ENCODE results near the gene YKT6.
A peak's percentile ranks its signal among the peaks of the same experiment; 100 is the strongest.

The YKT6 gene

DNA sequence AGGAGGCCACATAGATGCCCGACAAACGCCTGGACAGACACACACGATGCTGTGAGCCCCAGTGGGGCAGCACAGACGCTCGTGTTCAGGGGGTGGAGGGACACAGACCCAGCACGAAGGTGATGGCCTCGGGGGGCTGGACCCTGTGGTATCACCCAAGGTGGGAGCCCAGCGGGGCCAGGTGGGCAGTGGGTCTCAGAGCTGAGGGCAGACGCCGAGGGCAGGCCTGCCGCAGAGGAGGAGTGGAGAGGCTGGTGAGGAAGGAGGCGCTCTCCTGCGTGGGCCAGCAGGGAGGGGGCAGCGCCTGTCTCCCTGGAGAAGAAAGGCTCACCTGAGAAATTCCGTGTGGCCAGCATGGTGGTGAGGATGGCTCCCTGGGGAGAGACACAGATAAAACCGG, 39.6 kb downstream of the YKT6 start:
- peaks cover 4 to 14% (median 10%) of the 10 kb centered on the region in 5 donors for H3K27me3 ChIP-seq (ENCODE audit: control insufficient read depth in 5 of 5, insufficient read depth in 4 of 5, low read length in 5 of 5)
- no peak overlapping the region for H3K9ac ChIP-seq (ENCODE audit: low read length in 5 of 5)

DNA sequence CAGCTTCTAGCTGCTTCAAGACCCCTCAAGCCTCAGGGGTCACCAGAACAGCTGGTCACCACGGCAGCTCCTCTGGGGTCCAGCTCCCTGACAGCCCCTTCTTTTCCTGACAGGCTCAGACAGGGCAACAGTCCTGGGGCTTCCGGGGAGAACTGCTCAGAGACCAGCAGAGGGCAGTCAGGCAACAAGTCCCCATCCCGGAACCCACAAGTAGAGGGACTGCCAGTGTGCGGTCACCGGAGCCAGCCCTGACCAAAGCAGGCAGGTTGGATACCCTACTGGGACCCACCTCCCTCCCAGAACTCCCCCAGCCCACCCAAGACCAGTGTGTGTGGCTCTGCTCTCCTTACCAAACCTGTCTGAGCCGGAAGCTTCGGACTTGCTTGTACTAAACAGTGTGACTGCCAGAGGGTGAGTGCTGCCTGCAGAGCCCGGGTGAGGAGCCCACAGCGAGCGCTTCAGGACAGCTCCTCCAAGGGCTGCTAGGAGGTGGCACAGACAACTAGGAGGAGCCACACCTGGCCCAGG, 40.3 kb downstream of the YKT6 start:
- H3K9ac ChIP-seq (ENCODE audit: low read length in 5 of 5), result peak overlapping the region in 1 of 5 donors; percentile 53
- H3K27ac ChIP-seq (ENCODE audit: low read depth, low read length), result no peak overlapping the region
- no peaks in the 10 kb centered on the region for H3K9me3 ChIP-seq (ENCODE audit: control insufficient read depth in 5 of 5, low read length in 5 of 5)
- H3K36me3 ChIP-seq (ENCODE audit: control insufficient read depth in 5 of 5, insufficient read depth in 5 of 5, low read length in 5 of 5), result no peaks in the 10 kb centered on the region
- H3K4me3 ChIP-seq (ENCODE audit: low read depth in 1 of 5, low read length in 5 of 5), result peak overlapping the region in 4 of 5 donors; percentile 22 to 63 (median 36)
- peaks cover 0 to 6% (median 6%) of the 10 kb centered on the region in 5 donors for H3K4me1 ChIP-seq (ENCODE audit: control insufficient read depth in 5 of 5, insufficient read depth in 5 of 5, low read length in 5 of 5)
- H3K27me3 ChIP-seq (ENCODE audit: control insufficient read depth in 5 of 5, insufficient read depth in 4 of 5, low read length in 5 of 5), result peaks cover 4 to 14% (median 10%) of the 10 kb centered on the region in 5 donors

More for the DNA sequence above, 39.6 kb downstream of the YKT6 start:
- H3K27ac ChIP-seq (ENCODE audit: low read depth, low read length), result no peak overlapping the region
- H3K4me1 ChIP-seq (ENCODE audit: control insufficient read depth in 5 of 5, insufficient read depth in 5 of 5, low read length in 5 of 5), result peaks cover 0 to 6% (median 6%) of the 10 kb centered on the region in 5 donors
- H3K9me3 ChIP-seq (ENCODE audit: control insufficient read depth in 5 of 5, low read length in 5 of 5), result no peaks in the 10 kb centered on the region
- H3K4me3 ChIP-seq (ENCODE audit: low read depth in 1 of 5, low read length in 5 of 5), result no peak overlapping the region
- no peaks in the 10 kb centered on the region for H3K36me3 ChIP-seq (ENCODE audit: control insufficient read depth in 5 of 5, insufficient read depth in 5 of 5, low read length in 5 of 5)

DNA sequence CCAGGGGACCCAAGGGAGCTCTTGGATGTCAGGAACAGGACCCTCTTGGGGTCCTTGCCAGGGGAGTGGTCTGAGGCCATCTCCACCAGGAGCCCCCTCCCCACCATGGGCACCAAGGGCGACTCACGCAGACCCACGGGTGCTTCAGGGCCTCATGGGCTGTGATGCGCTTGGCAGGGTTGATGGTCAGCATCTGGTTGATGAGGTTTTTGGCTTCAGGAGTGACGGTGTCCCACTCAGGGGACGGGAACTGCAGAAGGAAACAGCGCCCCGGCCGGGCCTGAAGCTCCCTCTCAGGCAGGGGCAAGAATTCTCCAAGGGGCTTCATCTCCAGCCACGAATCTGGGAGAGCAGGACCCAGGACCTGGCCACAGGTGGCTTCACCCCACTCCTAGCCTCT, 41.3 kb downstream of the YKT6 start:
- Histone ChIP-seq H3K27me3 (ENCODE audit: control insufficient read depth in 5 of 5, insufficient read depth in 4 of 5, low read length in 5 of 5) (peaks cover 4 to 14% (median 9%) of the 10 kb centered on the region in 5 donors), H3K9me3 (ENCODE audit: control insufficient read depth in 5 of 5, low read length in 5 of 5) (no peaks in the 10 kb centered on the region), H3K27ac (ENCODE audit: low read depth, low read length) (no peak overlapping the region), H3K4me3 (ENCODE audit: low read depth in 1 of 5, low read length in 5 of 5) (no peak overlapping the region), H3K36me3 (ENCODE audit: control insufficient read depth in 5 of 5, insufficient read depth in 5 of 5, low read length in 5 of 5) (no peaks in the 10 kb centered on the region), H3K4me1 (ENCODE audit: control insufficient read depth in 5 of 5, insufficient read depth in 5 of 5, low read length in 5 of 5) (peaks cover 0 to 6% (median 6%) of the 10 kb centered on the region in 5 donors), H3K9ac (ENCODE audit: low read length in 5 of 5) (no peak overlapping the region)

DNA sequence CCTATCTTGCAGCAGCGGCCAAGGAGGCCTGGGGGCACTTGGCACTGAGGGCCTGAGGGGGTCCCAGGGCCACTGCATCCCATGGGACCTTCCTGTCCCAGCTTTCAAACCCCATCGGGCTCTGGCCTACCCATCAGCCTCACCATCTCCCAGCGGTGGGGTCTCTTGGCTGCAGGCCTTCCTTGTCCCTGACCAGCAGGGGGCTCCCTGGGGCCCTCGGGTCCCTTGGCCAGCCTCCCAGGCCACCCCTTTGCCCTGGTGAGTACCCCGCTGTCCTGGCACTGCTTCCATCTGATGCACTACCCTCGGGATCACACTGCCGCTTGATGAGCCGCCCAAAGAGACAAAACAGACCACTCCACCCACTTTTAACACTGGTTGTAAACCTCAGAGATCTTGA, 43.5 kb downstream of the YKT6 start:
- H3K9ac ChIP-seq (ENCODE audit: low read length in 5 of 5), result no peak overlapping the region
- H3K4me3 ChIP-seq (ENCODE audit: low read depth in 1 of 5, low read length in 5 of 5), result no peak overlapping the region
- peaks cover 2 to 9% (median 4%) of the 10 kb centered on the region in 5 donors for H3K27me3 ChIP-seq (ENCODE audit: control insufficient read depth in 5 of 5, insufficient read depth in 4 of 5, low read length in 5 of 5)
- no peaks in the 10 kb centered on the region for H3K36me3 ChIP-seq (ENCODE audit: control insufficient read depth in 5 of 5, insufficient read depth in 5 of 5, low read length in 5 of 5)
- no peaks in the 10 kb centered on the region for H3K9me3 ChIP-seq (ENCODE audit: control insufficient read depth in 5 of 5, low read length in 5 of 5)
- no peak overlapping the region for H3K27ac ChIP-seq (ENCODE audit: low read depth, low read length)
- peaks cover 0 to 6% (median 6%) of the 10 kb centered on the region in 5 donors for H3K4me1 ChIP-seq (ENCODE audit: control insufficient read depth in 5 of 5, insufficient read depth in 5 of 5, low read length in 5 of 5)

DNA sequence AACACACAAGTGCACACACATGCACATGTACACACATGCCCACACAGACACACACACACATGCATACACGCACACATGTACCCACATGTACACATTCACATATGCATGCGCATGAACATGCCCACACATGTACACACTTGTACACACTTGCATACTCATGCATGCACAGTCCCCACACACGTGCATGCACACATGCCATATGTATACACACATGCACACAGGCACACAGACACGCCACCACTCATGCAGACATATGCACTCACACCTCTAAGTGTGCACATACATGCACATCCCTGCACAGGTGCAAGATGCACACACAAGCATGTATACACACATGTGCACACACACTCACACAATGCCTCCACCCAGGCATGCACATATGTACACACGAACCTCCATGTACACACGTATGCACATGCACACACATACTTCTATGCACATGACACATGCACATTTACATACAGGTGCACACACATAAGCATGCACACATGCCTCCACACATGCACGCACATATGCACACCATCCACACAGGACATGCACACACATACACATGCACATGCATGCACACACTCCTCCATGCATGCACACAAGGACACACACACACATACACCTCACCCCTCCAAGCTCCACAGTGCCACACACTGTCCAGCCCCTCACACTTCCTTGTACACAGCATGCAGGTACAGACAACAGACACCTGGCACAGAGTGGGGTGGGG, 45.8 kb downstream of the YKT6 start:
- H3K27me3 ChIP-seq (ENCODE audit: control insufficient read depth in 5 of 5, insufficient read depth in 4 of 5, low read length in 5 of 5), result peaks cover 0 to 8% (median 0%) of the 10 kb centered on the region in 5 donors
- no peak overlapping the region for H3K27ac ChIP-seq (ENCODE audit: low read depth, low read length)
- no peaks in the 10 kb centered on the region for H3K9me3 ChIP-seq (ENCODE audit: control insufficient read depth in 5 of 5, low read length in 5 of 5)
- H3K4me3 ChIP-seq (ENCODE audit: low read depth in 1 of 5, low read length in 5 of 5), result no peak overlapping the region
- no peak overlapping the region for H3K9ac ChIP-seq (ENCODE audit: low read length in 5 of 5)
- H3K36me3 ChIP-seq (ENCODE audit: control insufficient read depth in 5 of 5, insufficient read depth in 5 of 5, low read length in 5 of 5), result no peaks in the 10 kb centered on the region
- H3K4me1 ChIP-seq (ENCODE audit: control insufficient read depth in 5 of 5, insufficient read depth in 5 of 5, low read length in 5 of 5), result no peaks in the 10 kb centered on the region

DNA sequence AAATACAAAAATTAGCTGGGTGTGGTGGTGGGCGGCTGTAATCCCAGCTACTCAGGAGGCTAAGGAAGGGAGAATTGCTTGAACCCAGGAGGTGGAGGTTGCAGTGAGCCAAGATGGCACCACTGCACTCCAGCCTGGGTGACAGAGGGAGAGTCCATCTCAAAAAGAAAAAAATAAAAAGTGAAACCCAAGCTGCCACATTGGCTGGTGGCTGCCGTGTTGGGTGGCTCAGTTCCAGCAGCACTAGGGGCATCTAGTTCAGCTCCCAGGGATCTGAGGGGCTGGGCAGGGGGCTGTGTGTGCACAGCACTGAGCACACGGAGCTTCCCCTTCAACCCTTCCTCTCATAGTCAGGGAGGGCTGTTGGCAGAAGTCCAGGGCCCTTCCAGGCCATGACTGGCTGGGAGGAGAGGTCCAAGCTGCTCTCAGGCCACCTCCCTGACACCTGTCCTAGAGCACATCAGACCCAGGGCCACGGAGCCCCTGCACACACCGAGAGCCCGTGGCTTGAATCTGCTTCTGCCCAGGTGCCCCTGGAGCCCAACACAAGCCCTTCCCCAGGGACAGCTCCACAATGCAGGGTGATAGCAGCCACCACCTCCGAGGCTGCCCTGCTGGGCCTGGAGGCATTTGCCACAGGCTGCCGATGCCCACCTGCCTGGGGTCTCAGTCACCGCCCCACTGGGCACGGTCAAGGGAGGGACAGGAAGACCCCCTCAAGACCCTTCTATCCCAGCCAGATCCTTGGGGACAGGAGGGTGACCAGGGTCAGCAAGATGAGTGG, 47.3 kb downstream of the YKT6 start:
- Histone ChIP-seq H3K36me3 (ENCODE audit: control insufficient read depth in 5 of 5, insufficient read depth in 5 of 5, low read length in 5 of 5) (no peaks in the 10 kb centered on the region), H3K27ac (ENCODE audit: low read depth, low read length) (no peak overlapping the region), H3K9me3 (ENCODE audit: control insufficient read depth in 5 of 5, low read length in 5 of 5) (no peaks in the 10 kb centered on the region), H3K9ac (ENCODE audit: low read length in 5 of 5) (no peak overlapping the region), H3K4me3 (ENCODE audit: low read depth in 1 of 5, low read length in 5 of 5) (no peak overlapping the region), H3K27me3 (ENCODE audit: control insufficient read depth in 5 of 5, insufficient read depth in 4 of 5, low read length in 5 of 5) (peaks cover 0 to 3% (median 0%) of the 10 kb centered on the region in 5 donors), H3K4me1 (ENCODE audit: control insufficient read depth in 5 of 5, insufficient read depth in 5 of 5, low read length in 5 of 5) (no peaks in the 10 kb centered on the region)

DNA sequence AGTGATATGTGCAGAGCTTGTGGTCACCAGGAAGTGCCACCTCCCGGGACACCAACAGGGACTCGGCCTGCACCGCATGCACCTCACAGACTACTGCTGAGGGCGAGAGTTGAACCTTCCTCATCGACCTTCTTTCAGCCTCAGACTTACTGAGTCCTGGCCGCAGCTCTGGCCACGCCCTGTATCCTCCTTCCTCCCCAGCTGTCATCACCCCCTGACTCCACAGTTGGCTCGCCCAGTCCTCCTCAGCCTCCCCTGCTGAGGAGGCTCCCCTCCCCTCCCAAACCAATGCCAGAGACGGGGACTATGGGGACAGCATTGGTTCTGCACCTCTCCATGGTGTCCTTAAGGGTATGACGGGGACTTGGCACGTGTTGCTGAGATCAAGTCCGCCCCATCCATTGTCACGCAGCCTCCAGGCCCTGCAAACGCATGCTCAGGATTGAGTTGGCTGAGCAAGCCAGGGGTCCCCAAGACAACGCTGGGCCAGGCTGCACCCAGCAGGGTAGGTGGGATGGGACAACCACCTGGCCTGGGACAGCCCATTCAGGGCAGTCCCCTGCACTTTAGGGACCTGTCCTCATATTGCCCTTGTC, 49.0 kb downstream of the YKT6 start:
- H3K9me3 ChIP-seq (ENCODE audit: control insufficient read depth in 5 of 5, low read length in 5 of 5), result no peaks in the 10 kb centered on the region
- no peak overlapping the region for H3K9ac ChIP-seq (ENCODE audit: low read length in 5 of 5)
- H3K27me3 ChIP-seq (ENCODE audit: control insufficient read depth in 5 of 5, insufficient read depth in 4 of 5, low read length in 5 of 5), result peaks cover 0 to under 1% (median 0%) of the 10 kb centered on the region in 5 donors
- H3K27ac ChIP-seq (ENCODE audit: low read depth, low read length), result no peak overlapping the region
- H3K4me1 ChIP-seq (ENCODE audit: control insufficient read depth in 5 of 5, insufficient read depth in 5 of 5, low read length in 5 of 5), result no peaks in the 10 kb centered on the region
- H3K36me3 ChIP-seq (ENCODE audit: control insufficient read depth in 5 of 5, insufficient read depth in 5 of 5, low read length in 5 of 5), result no peaks in the 10 kb centered on the region
- H3K4me3 ChIP-seq (ENCODE audit: low read depth in 1 of 5, low read length in 5 of 5), result no peak overlapping the region

DNA sequence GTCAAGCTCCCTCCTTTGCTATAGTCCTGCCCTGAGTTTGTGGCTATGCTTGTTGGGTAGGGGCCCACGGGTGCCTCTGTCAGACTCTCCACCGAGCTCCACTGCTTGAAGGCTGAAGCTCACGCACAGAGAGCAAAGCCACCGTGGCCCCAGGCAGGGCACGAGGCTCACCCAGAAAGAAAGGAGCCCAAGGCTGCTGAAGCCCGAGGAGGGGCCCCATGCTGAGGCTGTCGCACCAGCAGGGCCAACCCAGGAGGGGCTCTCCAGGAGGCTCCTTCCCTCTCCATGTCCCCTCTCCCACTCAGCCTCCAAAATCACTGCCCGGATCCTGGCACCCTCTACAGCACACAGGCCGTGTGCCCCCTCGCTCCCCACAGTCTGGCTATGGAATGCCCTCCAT, 50.5 kb downstream of the YKT6 start:
- Histone ChIP-seq H3K4me1 (ENCODE audit: control insufficient read depth in 5 of 5, insufficient read depth in 5 of 5, low read length in 5 of 5) (no peaks in the 10 kb centered on the region), H3K27ac (ENCODE audit: low read depth, low read length) (no peak overlapping the region), H3K4me3 (ENCODE audit: low read depth in 1 of 5, low read length in 5 of 5) (no peak overlapping the region), H3K27me3 (ENCODE audit: control insufficient read depth in 5 of 5, insufficient read depth in 4 of 5, low read length in 5 of 5) (no peaks in the 10 kb centered on the region), H3K36me3 (ENCODE audit: control insufficient read depth in 5 of 5, insufficient read depth in 5 of 5, low read length in 5 of 5) (no peaks in the 10 kb centered on the region), H3K9me3 (ENCODE audit: control insufficient read depth in 5 of 5, low read length in 5 of 5) (no peaks in the 10 kb centered on the region), H3K9ac (ENCODE audit: low read length in 5 of 5) (no peak overlapping the region)

DNA sequence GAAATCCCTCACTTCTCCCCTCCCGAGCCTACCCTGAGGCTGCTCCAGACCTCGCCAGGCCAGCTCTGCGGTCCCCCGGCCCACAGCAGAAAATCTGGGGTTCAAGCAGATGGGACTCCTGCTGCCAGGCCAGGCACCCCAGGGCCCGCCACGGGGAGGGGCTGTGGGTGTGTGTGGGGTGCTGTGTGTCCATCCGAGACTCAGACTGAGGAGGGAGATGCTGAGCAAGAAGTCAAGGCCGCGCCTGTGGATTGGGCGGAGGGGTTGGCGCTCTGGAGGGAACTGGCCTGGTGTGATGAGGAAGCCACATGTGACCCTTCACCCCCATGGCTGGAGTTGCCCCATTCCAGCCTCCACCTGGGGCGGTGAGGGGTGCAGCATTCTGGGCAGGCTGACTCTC, 51.1 kb downstream of the YKT6 start:
- Histone ChIP-seq H3K27ac (ENCODE audit: low read depth, low read length) (no peak overlapping the region), H3K9me3 (ENCODE audit: control insufficient read depth in 5 of 5, low read length in 5 of 5) (no peaks in the 10 kb centered on the region), H3K27me3 (ENCODE audit: control insufficient read depth in 5 of 5, insufficient read depth in 4 of 5, low read length in 5 of 5) (no peaks in the 10 kb centered on the region), H3K4me3 (ENCODE audit: low read depth in 1 of 5, low read length in 5 of 5) (no peak overlapping the region), H3K4me1 (ENCODE audit: control insufficient read depth in 5 of 5, insufficient read depth in 5 of 5, low read length in 5 of 5) (no peaks in the 10 kb centered on the region), H3K9ac (ENCODE audit: low read length in 5 of 5) (no peak overlapping the region), H3K36me3 (ENCODE audit: control insufficient read depth in 5 of 5, insufficient read depth in 5 of 5, low read length in 5 of 5) (no peaks in the 10 kb centered on the region)

DNA sequence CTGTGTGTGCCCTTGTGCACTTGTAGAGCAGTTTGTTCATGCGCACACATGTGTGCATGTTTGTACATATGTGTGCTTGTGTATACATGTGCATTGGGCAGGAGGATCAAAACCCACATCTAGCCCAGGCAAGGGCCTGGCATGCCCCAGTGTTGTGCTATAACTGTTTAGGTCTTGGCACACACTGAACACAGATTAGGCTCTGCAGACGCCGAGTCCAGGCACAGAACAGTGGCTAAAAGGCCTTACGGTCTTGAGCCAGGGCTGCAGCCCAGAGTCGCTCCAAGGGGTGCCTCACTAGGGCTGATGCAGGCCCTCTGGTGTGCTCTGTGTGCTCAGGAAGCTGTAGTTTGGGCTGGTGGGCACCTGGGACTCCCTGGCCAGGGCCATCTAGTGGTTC, 55.7 kb downstream of the YKT6 start:
- Histone ChIP-seq H3K9me3 (ENCODE audit: control insufficient read depth in 5 of 5, low read length in 5 of 5) (no peaks in the 10 kb centered on the region), H3K4me3 (ENCODE audit: low read depth in 1 of 5, low read length in 5 of 5) (no peak overlapping the region), H3K4me1 (ENCODE audit: control insufficient read depth in 5 of 5, insufficient read depth in 5 of 5, low read length in 5 of 5) (peaks cover 9 to 31% (median 26%) of the 10 kb centered on the region in 5 donors), H3K36me3 (ENCODE audit: control insufficient read depth in 5 of 5, insufficient read depth in 5 of 5, low read length in 5 of 5) (no peaks in the 10 kb centered on the region), H3K9ac (ENCODE audit: low read length in 5 of 5) (no peak overlapping the region), H3K27ac (ENCODE audit: low read depth, low read length) (no peak overlapping the region), H3K27me3 (ENCODE audit: control insufficient read depth in 5 of 5, insufficient read depth in 4 of 5, low read length in 5 of 5) (peaks cover 0 to 7% (median 0%) of the 10 kb centered on the region in 5 donors)

Data from subcutaneous abdominal adipose tissue (tissue), 5 donors.